Right lobe of liver (tissue), 6 donors: Measurements from ENCODE around the gene PCNX4. TPM values are rescaled to one million over a fixed set of nuclear protein-coding genes. Genes with fewer than 3 reads are reported as not detected.

Experiments used
- ATAC-seq, 4 donors: fragments of 200-7000 bp; cut with Tn5 transposase; one replicate each; pipeline ENCODE4 v1.9.1; 2020; ENCODE audit warnings: mild to moderate bottlenecking in 4 of 4, moderate library complexity in 4 of 4
- DNase-seq, 3 donors: peaks; one replicate each; pipeline ENCODE4 v3.0.0-alpha.2; 2020
- H3K27ac ChIP-seq, 3 donors: fragments of 200-600 bp; one replicate each; pipeline ENCODE4 v1.8.0; 2022
- H3K27me3 ChIP-seq, 2 donors: fragments of 200-600 bp; one replicate each; pipeline ENCODE4 v1.8.0; 2022
- H3K36me3 ChIP-seq, 4 donors: fragments of 200-600 bp; sonication (generic) in 1 of 4; one replicate each; pipeline versions ENCODE4 v1.5.1 to v1.8.0; 2017 to 2022; ENCODE audit warnings: control low read depth in 1 of 4
- H3K4me1 ChIP-seq, 4 donors: fragments of 200-600 bp; sonication (generic) in 1 of 4; one replicate each; pipeline versions ENCODE4 v1.5.1 to v1.8.0; 2017 to 2022; ENCODE audit warnings: control low read depth in 1 of 4
- H3K4me3 ChIP-seq, 3 donors: fragments of 200-600 bp; one replicate each; pipeline ENCODE4 v1.8.0; 2022
- H3K9me3 ChIP-seq, 4 donors: fragments of 200-600 bp; sonication (generic) in 1 of 4; one replicate each; pipeline versions ENCODE4 v1.5.1 to v1.8.0; 2017 to 2022; ENCODE audit warnings: control low read depth in 1 of 4
- POLR2A ChIP-seq: fragments of 450-650 bp; IDR thresholded peaks from one replicate; pipeline ENCODE4 v1.6.1; 2017; ENCODE audit warnings: antibody characterized with exemption, mild to moderate bottlenecking
- WGBS: methylation state at CpG from one replicate; pipeline ENCODE4 v1.1.6; 2018; ENCODE audit warnings: low coverage, low lambda C conversion rate; ENCODE audit not compliant: insufficient coverage; ENCODE audit errors: missing lambda C conversion rate; 5-methylcytosine and 5-hydroxymethylcytosine counted together
- intact Hi-C, 2 donors: fragments of 100-400 bp; cut with DNase I; formaldehyde crosslinking; loops; one replicate each; pipeline versions ENCODE4 v1.11.2 to v1.14.1; 2022
- total RNA-seq, 6 experiments: library from RNA; depleted of rRNA in 2 of 6; stranded (reverse); fragments of >200 nt in 2 of 6; fragmentation: NEBNext Ultra II Directional in 3 of 6; extraction: Animal tissue kit (Norgen Biotek cat#: 25700) in 3 of 6; gene quantifications; one replicate each; pipeline versions ENCODE4 v1.1.0 to v1.2.4, GENCODE V29; 2016 to 2023
- TF ChIP-seq, protein P1 (sequence below), 4 donors: fragments of 200-600 bp in 3 of 4; fragments of 450-650 bp in 1 of 4; IDR thresholded peaks; one replicate each; pipeline versions ENCODE4 v1.5.1 to v1.8.0; 2016 to 2022; ENCODE audit warnings: antibody characterized with exemption in 4 of 4, mild to moderate bottlenecking in 2 of 4
- donor health status: DM: no; HTN: yes; CAD: no.
- donor health status: DM: no; HTN: no; CAD: no.
- donor health status: DM: no; HTN: no; CAD: no.
- donor health status: DM: no; HTN: yes; CAD: no.
- donor health status: DM: no; HTN: yes; CAD: no.

Gene PCNX4
- total RNA-seq, 6 experiments from 2014 or later, result 14.2 to 36.4 (median 17.8) TPM

DNA sequence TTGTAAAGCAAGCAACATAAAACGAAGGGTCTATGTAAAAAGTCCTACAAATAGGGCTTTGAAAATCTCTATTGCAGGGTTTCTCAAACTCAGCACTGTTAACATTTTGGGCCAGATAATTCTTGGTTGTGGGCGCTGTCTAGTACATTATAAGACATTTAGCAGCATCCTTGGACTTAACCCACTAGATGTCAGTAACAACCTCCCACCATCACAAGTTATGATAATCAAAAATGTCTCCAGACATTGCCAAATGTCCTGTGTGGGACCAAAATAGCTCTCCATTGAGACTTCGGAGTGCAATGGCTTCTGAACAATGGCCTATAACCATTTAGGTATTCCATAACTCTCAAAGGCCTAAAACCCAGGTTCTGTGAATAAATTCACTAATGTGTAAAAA, 96.4 kb downstream of the PCNX4 start:
- Histone ChIP-seq H3K27me3 (no peaks in the 10 kb centered on the region), H3K4me3 (no peak overlapping the region), H3K9me3 (no peaks in the 10 kb centered on the region), H3K27ac (no peak overlapping the region), H3K4me1 (no peaks in the 10 kb centered on the region), H3K36me3 (no peaks in the 10 kb centered on the region)
- WGBS, result 60% methylated on average over 3 of the region's 3 CpGs
- intact Hi-C loops, result loop anchor here in 1 of 2 donors (10.0 kb wide), 1 partner anchor 223 kb away; no protein-coding TSS in a partner anchor
- DNase-seq, result no peak
- ATAC-seq, result no peak
- TF ChIP-seq, protein P1, sequence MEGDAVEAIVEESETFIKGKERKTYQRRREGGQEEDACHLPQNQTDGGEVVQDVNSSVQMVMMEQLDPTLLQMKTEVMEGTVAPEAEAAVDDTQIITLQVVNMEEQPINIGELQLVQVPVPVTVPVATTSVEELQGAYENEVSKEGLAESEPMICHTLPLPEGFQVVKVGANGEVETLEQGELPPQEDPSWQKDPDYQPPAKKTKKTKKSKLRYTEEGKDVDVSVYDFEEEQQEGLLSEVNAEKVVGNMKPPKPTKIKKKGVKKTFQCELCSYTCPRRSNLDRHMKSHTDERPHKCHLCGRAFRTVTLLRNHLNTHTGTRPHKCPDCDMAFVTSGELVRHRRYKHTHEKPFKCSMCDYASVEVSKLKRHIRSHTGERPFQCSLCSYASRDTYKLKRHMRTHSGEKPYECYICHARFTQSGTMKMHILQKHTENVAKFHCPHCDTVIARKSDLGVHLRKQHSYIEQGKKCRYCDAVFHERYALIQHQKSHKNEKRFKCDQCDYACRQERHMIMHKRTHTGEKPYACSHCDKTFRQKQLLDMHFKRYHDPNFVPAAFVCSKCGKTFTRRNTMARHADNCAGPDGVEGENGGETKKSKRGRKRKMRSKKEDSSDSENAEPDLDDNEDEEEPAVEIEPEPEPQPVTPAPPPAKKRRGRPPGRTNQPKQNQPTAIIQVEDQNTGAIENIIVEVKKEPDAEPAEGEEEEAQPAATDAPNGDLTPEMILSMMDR (IDR thresholded peaks at IDR 0.05), result no peak
- TF ChIP-seq POLR2A, result no peak

GRCh38 chr14:60188696-60189095, 97.0 kb downstream of the PCNX4 start:
- H3K27ac ChIP-seq, result no peak overlapping the region
- intact Hi-C loops, result loop anchor here in 1 of 2 donors (10.0 kb wide), 1 partner anchor 224 kb away; no protein-coding TSS in a partner anchor
- ATAC-seq (no peak), DNase-seq (no peak)
- no peaks in the 10 kb centered on the region for H3K27me3 ChIP-seq
- WGBS, result 53% methylated on average over 1 of the region's 1 CpG
- no peaks in the 10 kb centered on the region for H3K36me3 ChIP-seq
- no peaks in the 10 kb centered on the region for H3K9me3 ChIP-seq
- TF ChIP-seq, protein P1 (IDR thresholded peaks at IDR 0.05), result no peak
- TF ChIP-seq POLR2A, result no peak
- H3K4me3 ChIP-seq, result no peak overlapping the region
- no peaks in the 10 kb centered on the region for H3K4me1 ChIP-seq

DNA sequence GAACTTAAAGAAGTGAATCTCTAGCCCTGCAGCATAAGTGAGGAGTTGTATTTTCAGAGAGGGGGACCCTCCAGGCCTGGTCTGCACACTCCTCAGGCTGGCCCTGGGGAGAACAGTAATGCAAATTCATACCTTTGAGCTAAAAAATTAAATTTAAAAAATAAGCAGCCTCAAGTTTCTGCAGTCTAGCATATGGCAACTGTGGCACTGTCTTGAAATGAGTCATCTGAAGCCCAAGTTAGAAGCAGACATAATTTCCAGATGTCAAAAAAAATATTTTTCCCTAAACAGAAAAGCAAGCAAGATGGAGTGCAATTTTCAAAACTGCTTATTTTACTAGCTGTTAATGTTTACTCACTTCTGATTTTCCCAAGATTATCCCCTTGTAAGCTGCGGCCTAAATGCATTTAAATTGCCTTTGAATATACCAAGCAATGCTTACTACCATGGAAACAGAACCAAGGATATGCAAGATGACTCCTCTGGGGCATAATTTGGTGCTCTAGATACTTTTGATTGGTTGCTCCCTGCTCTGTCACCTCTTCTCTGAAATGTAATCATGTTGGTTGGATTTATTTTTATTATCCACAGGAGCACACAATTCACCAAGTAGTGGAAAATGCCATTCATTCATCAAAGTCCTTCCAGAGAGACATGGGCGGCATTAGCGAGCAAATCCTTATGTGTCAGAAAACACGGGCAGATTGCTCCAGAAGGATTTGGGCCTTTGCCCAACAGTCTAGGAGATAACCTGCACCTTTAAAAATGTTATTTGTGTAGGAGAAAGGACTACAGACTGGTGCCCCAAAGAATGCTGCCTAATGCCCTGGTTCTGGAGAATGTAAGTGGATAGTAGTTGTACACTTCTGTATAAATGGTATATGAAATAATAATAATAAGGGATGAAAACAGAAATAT, 98.5 kb downstream of the PCNX4 start:
- DNase-seq, result no peak
- intact Hi-C loops, result loop anchor here in 1 of 2 donors (10.0 kb wide), 1 partner anchor 225 kb away; no protein-coding TSS in a partner anchor
- H3K4me1 ChIP-seq, result no peaks in the 10 kb centered on the region
- H3K4me3 ChIP-seq, result no peak overlapping the region
- H3K9me3 ChIP-seq, result no peaks in the 10 kb centered on the region
- no peak overlapping the region for H3K27ac ChIP-seq
- no peaks in the 10 kb centered on the region for H3K36me3 ChIP-seq
- TF ChIP-seq, protein P1 (IDR thresholded peaks at IDR 0.05), result no peak
- TF ChIP-seq POLR2A, result no peak
- no peak for ATAC-seq
- no peaks in the 10 kb centered on the region for H3K27me3 ChIP-seq
- whole genome bisulfite sequencing, result 86% methylated on average over 4 of the region's 4 CpGs

GRCh38 chr14:60195179-60195810, 103.6 kb downstream of the PCNX4 start:
- intact Hi-C loops, result no loop called here
- Histone ChIP-seq H3K4me1 (no peaks in the 10 kb centered on the region), H3K27ac (no peak overlapping the region), H3K36me3 (no peaks in the 10 kb centered on the region), H3K4me3 (no peak overlapping the region), H3K9me3 (no peaks in the 10 kb centered on the region), H3K27me3 (no peaks in the 10 kb centered on the region)
- 81% methylated on average over 5 of the region's 5 CpGs for WGBS
- TF ChIP-seq, protein P1 (IDR thresholded peaks at IDR 0.05), result peak in 1 of 4 donors; percentile 14
- no peak for TF ChIP-seq POLR2A
- DNase-seq (no peak), ATAC-seq (peak; percentile 22 to 35 (median 26))
